Activated CD8-positive, alpha-beta memory T cell treated with anti-CD3 and anti-CD28 coated beads for 36 hours (primary cell): ENCODE data around the gene TMEM178A. TPM values are rescaled to one million over a fixed set of nuclear protein-coding genes. Genes with fewer than 3 reads are reported as not detected.

Experiments
- CTCF ChIA-PET: fragments of 350-600 bp; sonication (Branson Sonifier 250); formaldehyde crosslinking; loops from one replicate; lab custom pipeline; 2021; ENCODE audit warnings: antibody characterized with exemption; lab: Charles Lee
- POLR2A ChIA-PET: fragments of 350-600 bp; sonication (Branson Sonifier 250); formaldehyde crosslinking; loops from one replicate; lab custom pipeline; 2021; ENCODE audit warnings: antibody characterized with exemption; lab: Charles Lee
- total RNA-seq, 2 experiments: library from RNA; stranded (reverse); gene quantifications; one replicate each; pipeline ENCODE4 v1.2.3, GENCODE V29; 2021

Gene TMEM178A
- total RNA-seq, 2 experiments from 2014 or later = not detected

- ChIA-PET POLR2A (no interaction called here), CTCF (interaction anchor here (1.0 kb wide), 1 partner anchor 26 kb away, joined by 3 read pairs; no protein-coding TSS in a partner anchor)
These were observed 65.1 kb downstream of the TMEM178A start for GRCh38 chr2:39730685-39731302.

DNA sequence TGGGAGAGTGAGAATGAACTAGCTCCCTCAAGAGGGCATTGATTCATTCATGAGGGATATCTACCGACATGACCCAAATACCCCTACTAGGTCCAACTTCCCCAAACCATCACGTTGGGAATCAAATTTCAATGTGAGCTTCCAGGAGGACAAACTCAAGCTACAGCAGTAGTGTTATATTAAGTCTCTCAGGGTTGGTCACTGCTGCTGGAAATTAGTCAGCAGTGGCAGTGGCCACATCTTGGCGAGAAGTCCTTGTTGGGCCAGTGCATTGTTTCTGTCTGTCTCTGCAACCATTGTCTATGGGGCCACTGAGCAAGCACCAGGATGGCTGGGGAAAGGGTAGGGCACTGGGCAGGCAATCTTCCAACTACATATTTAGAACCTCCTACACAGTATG, 65.8 kb downstream of the TMEM178A start:
- POLR2A ChIA-PET = no interaction called here
- CTCF ChIA-PET = interaction anchor here (1.0 kb wide), 1 partner anchor 25 kb away, joined by 3 read pairs; no protein-coding TSS in a partner anchor

GRCh38 chr2:39732482-39732881, 66.8 kb downstream of the TMEM178A start:
- ChIA-PET POLR2A (no interaction called here), CTCF (no interaction called here)

DNA sequence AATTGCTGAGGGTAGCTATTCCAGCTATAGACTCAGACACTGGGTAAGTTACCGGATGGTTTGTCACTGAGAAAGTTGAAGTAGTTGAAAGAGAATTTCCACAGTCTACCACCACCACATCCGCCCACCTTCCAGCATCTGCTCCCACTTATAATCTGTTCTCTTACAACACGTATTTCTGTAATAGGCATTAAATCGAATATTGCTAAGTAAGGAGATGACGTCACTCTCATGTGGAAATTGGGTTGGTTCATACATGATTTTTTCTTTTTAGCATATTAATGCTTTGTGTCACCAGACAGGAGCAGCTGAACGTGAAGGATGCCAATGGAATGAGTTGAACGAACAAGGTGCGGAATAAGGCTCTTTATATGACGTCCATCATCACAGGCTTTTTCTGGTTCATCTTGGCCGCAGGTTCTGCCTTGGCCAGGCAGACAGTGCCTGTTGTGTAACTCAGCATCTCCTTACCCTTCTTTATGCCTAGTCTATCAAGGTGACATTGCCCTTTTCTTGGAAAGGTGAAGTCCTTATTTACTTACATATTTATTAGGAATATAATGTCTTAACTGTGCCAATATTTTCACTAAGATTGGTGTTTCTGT, 67.5 kb downstream of the TMEM178A start:
- ChIA-PET CTCF (no interaction called here), POLR2A (no interaction called here)

DNA sequence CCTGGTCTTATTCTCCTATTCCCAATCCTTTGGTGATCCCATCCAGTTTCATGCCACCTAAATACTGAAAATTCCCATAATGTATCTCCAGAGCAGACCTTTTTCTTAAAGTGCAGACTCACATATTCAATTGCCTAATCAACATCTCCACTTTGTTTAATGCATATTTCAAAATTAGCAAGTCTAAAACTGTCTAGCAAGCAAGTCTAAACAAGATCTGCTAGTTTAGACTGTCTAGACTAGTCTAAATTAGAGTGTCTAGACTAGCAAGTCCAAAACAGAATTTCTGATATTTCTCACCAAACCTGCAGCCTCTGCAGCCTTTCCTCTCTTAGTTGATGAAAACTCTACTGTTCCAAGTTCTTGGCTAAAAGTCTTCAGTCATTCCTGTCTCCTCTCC, 68.7 kb downstream of the TMEM178A start:
- CTCF ChIA-PET = no interaction called here
- POLR2A ChIA-PET = no interaction called here

DNA sequence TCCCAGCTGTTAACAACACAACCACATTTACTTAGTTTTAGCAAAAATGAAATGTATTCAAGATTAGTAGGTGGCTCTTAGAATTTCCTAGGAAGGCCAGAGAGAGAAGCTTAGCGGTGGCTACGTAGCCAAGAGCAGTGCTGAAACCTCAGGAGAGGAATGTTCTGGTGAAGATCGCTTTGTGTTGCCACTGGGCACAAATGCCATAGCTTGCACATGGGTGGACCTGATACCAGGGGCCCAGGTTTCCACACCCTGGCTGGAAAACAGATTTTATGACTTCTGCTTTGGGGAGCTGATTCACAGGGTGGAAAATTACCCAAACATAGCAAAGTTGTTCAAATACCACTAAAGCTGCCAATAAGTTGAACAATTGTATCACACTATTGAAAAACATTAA, 69.9 kb downstream of the TMEM178A start:
- CTCF ChIA-PET = no interaction called here
- POLR2A ChIA-PET = no interaction called here

- POLR2A ChIA-PET = no interaction called here
These were observed 70.9 kb downstream of the TMEM178A start for GRCh38 chr2:39736640-39737039.

GRCh38 chr2:39737661-39738060, 71.9 kb downstream of the TMEM178A start:
- ChIA-PET CTCF (no interaction called here), POLR2A (no interaction called here)

More at GRCh38 chr2:39736640-39737039, 70.9 kb downstream of the TMEM178A start:
- CTCF ChIA-PET = no interaction called here

GRCh38 chr2:39738936-39739335, 73.2 kb downstream of the TMEM178A start:
- CTCF ChIA-PET = no interaction called here

DNA sequence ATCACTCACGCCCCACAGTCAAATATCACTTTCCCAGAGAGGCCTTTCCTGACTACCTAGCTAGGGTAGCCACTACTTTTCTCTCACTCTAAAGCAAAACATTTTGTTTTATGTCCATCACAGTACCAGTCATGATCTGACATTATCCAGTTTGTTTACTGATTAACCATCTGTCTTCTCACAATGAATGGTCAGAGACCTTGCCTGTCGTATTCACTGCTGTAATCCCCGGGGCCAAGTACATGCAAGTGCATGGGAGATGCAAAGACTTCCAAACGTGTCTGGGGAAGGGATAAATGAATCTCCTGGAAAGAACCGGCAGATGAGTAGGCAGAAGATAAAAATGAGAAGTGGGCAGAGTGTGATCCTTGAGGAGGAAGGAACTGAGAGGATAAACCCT, 73.7 kb downstream of the TMEM178A start:
- ChIA-PET CTCF (no interaction called here), POLR2A (no interaction called here)

More at GRCh38 chr2:39738936-39739335, 73.2 kb downstream of the TMEM178A start:
- POLR2A ChIA-PET = no interaction called here

GRCh38 chr2:39741871-39742270, 76.2 kb downstream of the TMEM178A start:
- ChIA-PET CTCF (no interaction called here), POLR2A (no interaction called here)

DNA sequence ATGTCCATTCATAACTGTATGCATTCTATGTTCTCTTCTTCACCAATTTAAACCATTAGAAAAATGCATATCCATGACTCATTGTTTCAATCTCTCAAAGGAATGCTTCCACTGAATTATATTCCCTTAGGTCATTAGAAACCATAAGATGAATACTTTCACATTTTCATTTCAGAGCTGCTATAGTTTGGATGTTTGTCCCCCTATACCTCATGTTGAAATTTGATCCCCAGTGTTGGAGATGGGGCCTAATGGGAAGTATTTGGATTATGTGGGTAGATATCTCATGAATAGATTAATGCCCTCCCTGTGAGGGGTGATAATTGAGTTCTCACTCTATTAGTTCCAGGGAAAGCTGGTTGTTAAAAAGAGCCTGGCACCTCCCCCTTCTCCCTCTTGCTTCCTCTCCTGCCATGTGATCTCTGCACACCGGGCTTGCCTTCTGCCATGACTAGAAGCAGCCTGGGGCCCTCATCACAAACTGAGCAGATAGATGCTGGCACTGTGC, 77.6 kb downstream of the TMEM178A start:
- CTCF ChIA-PET = no interaction called here
- POLR2A ChIA-PET = no interaction called here

DNA sequence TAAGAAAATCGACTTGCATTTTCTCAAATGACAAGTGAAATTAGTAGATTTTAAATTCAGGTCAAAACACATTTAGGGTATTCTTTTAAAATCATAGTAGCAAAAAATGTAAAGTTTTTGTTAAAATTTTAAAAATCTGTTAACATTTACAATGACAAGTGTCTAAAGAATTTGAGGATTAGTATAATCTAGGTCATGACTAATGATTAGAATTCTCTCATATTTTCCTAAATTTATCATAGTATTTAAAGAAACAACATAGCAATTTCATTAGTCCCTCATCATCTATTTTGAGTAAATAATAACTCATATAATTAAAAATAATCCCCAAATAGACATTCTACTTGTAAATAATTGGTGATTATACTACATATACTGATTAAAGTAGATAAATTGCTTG, 89.7 kb downstream of the TMEM178A start:
- POLR2A ChIA-PET = no interaction called here
- CTCF ChIA-PET = no interaction called here

DNA sequence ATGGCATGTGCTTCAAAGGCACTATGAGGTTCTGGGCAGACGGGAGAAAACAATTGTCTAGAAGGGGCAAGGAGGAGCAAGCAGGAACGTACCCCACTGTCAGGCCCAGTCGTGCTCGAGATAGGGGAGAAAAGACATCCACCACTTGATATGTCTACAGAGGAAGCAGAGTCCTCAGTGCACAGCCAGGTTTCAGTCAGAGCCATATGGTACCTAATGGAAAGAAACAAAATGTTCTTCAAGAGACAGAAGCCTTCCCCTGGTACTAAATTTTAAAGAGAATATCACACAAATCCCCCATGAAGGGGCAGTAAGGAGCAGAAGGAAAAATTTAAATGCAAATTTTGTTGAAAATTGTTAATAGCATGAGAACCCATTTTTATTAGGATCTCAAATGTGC, 91.4 kb downstream of the TMEM178A start:
- POLR2A ChIA-PET = no interaction called here
- CTCF ChIA-PET = no interaction called here

DNA sequence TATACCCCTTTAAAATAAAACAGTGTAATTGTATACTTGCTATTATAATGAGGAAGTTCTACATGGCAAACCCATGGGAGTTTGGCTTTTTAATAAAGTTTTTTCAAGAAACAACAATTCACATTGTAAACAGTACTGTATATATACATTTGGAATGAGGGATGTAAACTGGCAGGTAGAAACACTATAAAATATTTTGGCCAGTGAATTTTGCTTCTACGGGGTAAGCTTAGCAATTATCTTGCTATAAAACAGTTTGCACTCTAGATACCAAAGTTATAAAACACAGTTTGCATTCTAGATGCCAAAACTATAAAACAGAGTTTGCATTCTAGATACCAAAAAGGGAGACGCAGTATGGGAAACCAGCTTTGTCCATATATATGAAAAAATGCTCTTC, 96.7 kb downstream of the TMEM178A start:
- ChIA-PET CTCF (no interaction called here), POLR2A (no interaction called here)

Other genes starting within 250 kb of the TMEM178A start
- 1 to 10 TPM; 8.3 to 9.5 TPM for gene MAP4K3, start 228.6 kb upstream of the TMEM178A start, total RNA-seq
- gene THUMPD2, start 113.3 kb downstream of the TMEM178A start, total RNA-seq = 10 to 100 TPM; 18.0 to 18.8 TPM